CD4-positive, alpha-beta T cell treated with Interleukin-10 for 1 hour (primary cell): Measurements from ENCODE around the gene ATP1A3.
"Not testable (repeated sequence)": the region's sequence is repeated elsewhere in the genome, so short reads cannot be mapped to it uniquely, and the experiment has no call there.

Experiments used
- DNase-seq: peaks from one replicate; pipeline ENCODE4 v3.0.0-alpha.2; 2020

The ATP1A3 gene

DNA sequence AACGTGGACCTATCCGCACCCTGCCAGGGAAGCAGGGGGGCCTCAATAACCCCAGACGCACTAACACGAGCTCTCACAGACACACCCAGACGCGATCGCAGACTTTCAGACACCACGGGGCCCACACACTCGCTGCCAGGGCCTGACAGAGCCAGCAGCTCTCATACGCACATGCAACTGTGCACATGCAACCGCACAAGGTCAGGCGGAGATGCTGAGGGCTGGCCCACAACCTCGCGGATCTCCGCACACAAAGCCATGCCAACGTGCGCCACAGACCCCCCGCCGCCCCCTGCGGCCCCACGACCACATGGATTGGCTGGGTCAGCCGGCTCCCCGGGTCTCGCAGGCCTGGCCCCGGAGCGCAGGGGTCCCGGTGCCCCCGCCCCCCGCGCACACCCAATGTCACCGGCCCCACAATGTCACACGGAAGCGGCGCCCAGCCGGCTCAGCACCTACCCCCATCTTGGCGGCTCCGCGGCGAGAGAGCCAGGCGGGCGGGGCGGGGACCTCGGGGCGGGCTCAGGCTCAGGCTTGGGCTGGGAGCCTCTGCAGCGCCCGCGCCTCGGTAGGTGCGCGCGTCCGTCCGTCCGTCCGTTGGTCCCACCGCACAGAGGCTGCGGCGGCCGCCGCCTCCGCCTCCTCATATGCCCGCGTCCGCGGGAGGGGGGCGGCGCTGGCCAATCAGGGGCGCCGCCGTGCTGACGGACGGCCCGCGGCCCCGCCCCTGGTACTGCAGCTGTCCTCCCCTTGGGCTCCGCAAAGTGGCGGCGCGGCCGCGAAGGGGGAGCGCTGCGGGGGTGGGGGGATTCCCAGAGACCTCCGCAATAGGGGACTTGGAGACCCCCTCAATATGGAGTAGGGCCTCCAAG, at the start of gene ATP1A3:
ATP1A3 (minus strand) TSS at position 619 of the 872 bp plus-strand sequence; CDS start at position 465, 154 bp downstream.
- DNase-seq: peak; percentile 72

DNA sequence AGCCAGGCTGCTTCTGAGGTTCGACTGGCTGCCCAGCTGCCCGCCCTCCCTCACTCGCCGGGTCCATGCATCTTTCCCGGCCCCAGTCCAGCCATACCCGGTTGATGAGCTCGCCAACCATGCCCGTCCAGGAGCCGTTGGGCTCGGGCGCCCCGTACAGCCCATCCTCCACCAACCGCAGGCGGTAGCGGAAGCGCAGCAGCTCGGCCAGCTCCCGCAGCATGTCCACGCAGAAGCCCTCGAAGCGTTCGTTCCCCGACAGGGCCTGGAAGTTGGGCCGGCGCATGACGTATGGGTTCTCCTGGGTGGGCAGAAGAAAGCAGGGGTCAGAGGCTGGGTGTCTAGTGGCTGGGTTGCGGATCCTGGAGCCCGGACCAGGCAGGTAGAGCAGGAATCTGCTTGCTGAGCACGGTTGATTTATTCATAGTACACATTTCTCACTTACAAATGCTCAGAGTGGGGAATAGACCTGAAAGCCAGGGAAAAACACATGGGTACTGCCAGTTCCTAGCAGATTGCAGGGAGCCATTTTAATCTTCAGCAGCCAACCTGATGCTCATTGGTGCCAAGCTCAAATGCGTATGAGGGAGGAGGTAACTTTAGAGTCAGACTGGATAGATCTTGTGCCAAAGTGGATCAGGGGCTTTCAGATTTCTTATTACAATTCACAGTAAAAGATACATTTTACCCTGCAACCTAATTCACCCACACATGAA, 48.6 kb upstream of the ATP1A3 start:
- DNase-seq: no peak

- not testable (repeated sequence) for DNase-seq
Measured at GRCh38 chr19:42040491-42040890, 46.5 kb upstream of the ATP1A3 start.

DNA sequence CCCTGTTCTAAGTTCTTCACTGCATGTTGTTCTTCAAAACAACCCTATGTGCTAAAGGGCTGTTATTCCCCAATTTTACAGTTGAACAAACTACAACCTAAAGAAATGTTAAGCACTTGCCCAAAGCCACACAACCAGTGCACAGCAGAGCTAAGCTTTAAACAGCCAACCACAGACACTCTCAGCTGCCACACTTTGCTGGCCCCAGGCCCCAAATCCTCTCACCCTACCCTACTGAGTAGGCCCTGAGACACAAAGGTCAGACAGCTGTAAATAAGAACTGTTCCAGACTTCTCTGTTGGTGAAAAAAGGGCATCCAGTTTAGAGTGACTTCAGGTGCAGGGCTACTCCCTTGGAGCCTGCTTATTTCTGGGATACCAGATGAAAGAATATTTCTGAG, 46.0 kb upstream of the ATP1A3 start:
- no peak for DNase-seq

GRCh38 chr19:42038666-42039065, 44.6 kb upstream of the ATP1A3 start:
- DNase-seq: no peak

GRCh38 chr19:42037649-42038048, 43.6 kb upstream of the ATP1A3 start:
- DNase-seq: no peak

DNA sequence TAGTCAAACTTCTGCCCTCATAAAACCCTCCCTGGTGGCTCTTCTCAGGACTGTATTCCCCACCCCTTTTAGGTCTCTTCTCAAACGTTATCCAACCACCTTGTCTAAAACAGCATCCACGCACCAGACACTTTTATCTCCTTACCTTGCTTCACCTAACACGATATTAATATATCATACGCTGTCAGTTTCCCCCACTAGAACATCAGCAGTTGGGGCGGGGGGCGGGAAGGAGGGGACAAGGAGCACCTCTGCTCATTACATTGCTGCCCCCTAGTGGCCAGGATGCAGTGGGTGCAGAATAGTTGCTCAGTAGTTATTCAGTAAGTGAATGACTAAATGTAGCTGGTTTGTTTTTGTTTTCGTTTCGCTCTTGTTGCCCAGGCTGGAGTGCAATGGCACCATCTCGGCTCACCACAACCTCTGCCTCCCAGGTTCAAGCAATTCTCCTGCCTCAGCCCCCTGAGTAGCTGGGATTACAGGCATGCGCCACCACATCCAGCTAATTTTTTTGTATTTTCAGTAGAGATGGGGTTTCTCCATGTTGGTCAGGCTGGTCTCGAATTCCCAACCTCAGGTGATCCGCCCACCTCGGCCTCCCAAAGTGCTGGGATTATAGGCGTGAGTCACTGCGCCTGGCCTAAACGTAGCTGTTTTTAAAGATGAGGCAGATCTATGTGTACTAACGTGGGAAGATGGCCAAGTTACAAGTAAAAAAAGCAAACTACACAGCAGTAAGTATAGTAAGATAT, 40.8 kb upstream of the ATP1A3 start:
- peak; percentile 73 for DNase-seq

DNA sequence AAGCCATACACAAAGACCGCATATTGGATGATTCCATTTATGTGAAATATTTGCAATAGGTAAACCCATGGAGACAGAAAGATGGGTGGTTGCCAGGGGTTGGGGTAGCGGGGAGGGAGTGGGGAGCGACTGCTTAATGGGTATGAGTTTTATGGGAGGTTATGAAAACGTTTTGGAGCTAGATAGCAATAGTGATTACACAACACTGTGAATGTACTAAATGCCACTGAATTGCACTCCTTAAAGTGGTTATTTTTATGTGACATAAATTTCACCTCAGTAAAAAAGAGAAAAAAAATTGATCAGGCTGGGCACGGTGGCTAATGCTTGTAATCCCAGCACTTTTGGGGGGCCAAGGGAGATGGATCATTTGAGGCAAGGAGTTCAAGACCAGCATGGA, 39.4 kb upstream of the ATP1A3 start:
- no peak for DNase-seq

GRCh38 chr19:42032431-42032830, 38.4 kb upstream of the ATP1A3 start:
- DNase-seq: no peak

GRCh38 chr19:42030645-42031440, 36.8 kb upstream of the ATP1A3 start:
- DNase-seq: no peak

DNA sequence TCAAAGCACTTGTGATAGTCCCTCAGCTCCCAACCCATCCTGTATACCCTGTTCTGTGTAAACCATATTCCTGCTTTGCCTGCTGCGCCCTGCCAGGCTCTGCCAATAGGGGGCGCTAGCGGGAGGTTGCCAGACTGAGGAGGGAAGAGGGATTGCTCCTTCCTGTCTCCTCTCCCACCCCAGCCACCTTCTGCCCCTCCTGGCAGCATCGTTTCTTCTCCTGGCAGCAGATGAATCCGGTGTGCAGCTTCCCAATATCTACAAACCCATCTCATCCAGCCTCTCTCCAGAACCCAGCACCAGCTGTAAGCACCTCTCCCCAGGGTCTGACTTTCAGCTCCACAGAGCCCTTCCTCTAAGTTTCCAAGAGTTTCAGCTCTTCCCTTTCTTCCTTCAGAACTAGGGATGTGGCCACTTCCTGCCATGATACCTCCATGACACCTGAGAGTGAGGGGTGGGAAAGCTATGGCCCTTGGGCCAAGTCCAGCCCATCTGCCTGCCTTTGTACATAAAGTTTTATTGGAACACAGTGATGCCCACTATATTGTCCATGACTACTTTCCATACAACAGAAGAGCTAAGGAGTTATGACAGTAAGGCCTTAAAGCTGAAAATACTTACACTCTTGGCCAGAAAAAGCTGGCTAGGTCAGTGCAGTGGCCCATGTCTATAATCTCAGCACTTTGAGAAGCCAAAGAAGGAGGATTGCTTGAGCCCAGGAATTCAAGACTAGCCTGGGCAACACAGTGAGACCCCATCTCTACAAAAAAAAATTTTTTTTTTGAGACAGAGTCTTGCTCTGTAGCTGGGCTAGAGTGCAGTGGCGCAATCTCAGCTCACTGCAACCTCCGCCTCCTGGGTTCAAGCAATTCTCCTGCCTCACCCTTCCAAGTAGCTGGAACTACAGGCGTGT, 34.5 kb upstream of the ATP1A3 start:
- peak; percentile 15 for DNase-seq

- no peak for DNase-seq
Measured at GRCh38 chr19:42024622-42025111, 30.6 kb upstream of the ATP1A3 start.

DNA sequence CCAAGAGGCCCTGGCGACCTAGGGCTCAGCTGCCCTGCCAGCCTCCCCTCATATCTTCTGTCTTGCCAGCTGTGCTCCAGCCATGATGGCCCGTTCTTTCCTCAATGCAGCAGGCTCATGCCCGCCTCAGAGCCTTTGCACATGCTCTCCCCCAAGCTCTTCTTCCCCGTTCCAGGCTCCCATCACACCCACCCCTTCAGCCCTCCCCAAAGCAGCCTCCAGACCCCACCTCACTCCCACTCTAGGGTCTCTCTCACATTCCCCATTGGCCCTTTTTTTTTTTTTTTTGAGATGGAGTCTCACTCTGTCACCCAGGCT, 29.9 kb upstream of the ATP1A3 start:
- no peak for DNase-seq

GRCh38 chr19:42023121-42023942, 29.3 kb upstream of the ATP1A3 start:
- DNase-seq: peak; percentile 3

GRCh38 chr19:42022616-42023015, 28.6 kb upstream of the ATP1A3 start:
- DNase-seq: no peak

DNA sequence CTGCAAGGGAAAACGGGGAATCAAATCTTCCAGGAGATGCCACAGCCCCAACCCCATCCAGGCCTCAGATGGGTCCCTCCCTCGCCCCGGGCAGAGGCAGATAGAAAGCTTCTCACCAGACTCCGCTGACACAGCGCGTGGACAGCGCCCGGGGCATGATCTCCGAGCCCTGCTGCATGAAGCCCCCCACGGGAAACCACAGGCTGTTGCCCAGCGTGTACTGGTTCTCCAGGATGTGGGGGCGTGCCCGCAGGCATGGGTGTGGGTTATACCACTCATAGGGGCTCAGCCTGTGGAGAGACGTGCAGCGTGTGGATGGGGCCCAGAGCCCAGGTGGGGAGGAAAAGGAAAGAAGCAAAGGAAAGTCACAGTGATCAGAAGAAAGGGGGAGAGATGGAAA, 27.2 kb upstream of the ATP1A3 start:
- DNase-seq: no peak

GRCh38 chr19:42018503-42019193, 24.6 kb upstream of the ATP1A3 start:
- DNase-seq: no peak

DNA sequence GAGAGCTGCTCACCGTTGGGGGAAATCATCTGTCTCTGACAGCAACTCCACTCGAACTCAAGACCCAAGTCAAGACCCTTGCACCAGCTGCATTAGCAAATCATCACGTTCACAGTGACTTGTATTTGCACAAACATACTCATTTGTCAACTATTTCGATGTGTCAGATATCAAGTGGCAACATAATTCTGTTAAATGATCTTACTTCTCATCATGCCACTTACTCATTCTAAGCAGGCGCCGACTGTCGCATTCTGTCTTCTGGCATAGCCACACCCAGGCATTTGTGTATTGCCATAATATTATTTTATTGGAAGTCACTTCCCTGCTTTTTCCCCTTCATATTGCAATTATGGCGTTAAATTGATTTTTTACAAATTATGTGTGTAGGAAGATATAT, 23.0 kb upstream of the ATP1A3 start:
- DNase-seq: no peak

DNA sequence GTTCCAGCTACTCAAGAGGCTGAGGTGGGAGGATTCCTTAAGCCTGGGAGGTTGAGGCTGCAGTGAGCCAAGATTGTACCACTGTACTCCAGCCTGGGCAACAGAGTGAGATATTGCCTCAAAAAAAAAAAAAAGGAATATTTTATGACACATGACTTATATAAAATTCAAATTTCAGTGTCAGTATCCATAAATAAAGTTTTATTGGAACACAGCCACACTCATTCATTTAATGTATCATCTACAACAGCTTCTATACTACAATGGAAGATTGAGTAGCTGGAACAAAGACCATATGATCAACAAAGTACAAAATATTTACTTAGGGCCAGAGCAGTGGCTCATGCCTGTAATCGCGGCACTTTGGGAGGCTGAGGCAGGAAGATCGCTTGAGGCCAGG, 18.7 kb upstream of the ATP1A3 start:
- not testable (repeated sequence) for DNase-seq
